ENCODE measurements around the gene C11orf24.

Gene C11orf24

DNA sequence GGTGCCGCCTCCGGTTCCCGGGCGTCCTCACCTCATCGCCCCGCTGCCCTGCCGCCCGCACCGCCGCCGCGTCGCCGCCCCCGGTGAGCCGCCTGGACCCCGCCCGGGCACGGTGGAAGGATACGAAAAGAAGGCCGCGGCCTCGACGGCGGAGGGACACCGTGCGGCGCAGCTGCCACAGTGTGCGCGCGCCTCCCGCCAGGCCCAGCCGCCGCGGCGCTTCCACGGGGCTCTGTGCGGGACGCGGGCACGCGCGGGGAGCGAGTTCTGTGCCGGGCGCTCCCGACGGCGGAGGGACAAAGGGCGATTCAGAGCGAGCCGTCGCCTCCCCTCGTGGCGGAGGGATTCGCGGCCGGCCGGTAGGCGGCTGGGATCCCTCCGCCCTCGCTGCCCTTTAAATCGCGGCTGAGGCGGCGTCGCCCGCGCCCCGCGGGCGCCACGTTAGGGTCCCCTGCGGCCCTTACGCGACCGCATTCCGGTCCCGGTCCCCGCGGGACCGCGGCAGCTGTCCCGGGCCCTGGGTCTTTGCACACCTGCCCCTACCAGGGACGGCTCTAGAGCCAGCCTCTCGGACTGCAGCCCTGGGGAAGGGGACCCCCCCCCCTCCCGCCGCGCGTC is 58.1 kb downstream of the C11orf24 start (continued):
- TF ChIP-seq SALL2 (tag by site-specific recombination; IDR thresholded peaks at IDR 0.05; ENCODE audit: borderline replicate concordance) = peak; percentile 85; the same call in 1 of the 2 replicates
- TF ChIP-seq, protein P1, sequence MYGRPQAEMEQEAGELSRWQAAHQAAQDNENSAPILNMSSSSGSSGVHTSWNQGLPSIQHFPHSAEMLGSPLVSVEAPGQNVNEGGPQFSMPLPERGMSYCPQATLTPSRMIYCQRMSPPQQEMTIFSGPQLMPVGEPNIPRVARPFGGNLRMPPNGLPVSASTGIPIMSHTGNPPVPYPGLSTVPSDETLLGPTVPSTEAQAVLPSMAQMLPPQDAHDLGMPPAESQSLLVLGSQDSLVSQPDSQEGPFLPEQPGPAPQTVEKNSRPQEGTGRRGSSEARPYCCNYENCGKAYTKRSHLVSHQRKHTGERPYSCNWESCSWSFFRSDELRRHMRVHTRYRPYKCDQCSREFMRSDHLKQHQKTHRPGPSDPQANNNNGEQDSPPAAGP (tag by site-specific recombination; IDR thresholded peaks at IDR 0.05) = 0 out of 2 replicates have a peak, but pooled peaks have one; percentile 41
- TF ChIP-seq KLF10 (tag by site-specific recombination; IDR thresholded peaks at IDR 0.05) = peak; percentile 71
- TF ChIP-seq, protein P2, sequence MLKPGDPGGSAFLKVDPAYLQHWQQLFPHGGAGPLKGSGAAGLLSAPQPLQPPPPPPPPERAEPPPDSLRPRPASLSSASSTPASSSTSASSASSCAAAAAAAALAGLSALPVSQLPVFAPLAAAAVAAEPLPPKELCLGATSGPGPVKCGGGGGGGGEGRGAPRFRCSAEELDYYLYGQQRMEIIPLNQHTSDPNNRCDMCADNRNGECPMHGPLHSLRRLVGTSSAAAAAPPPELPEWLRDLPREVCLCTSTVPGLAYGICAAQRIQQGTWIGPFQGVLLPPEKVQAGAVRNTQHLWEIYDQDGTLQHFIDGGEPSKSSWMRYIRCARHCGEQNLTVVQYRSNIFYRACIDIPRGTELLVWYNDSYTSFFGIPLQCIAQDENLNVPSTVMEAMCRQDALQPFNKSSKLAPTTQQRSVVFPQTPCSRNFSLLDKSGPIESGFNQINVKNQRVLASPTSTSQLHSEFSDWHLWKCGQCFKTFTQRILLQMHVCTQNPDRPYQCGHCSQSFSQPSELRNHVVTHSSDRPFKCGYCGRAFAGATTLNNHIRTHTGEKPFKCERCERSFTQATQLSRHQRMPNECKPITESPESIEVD (tag by site-specific recombination; IDR thresholded peaks at IDR 0.05) = no peak
- peak; percentile 80 for TF ChIP-seq ZNF596 (tag by site-specific recombination; IDR thresholded peaks at IDR 0.05)
- TF ChIP-seq, protein P3, sequence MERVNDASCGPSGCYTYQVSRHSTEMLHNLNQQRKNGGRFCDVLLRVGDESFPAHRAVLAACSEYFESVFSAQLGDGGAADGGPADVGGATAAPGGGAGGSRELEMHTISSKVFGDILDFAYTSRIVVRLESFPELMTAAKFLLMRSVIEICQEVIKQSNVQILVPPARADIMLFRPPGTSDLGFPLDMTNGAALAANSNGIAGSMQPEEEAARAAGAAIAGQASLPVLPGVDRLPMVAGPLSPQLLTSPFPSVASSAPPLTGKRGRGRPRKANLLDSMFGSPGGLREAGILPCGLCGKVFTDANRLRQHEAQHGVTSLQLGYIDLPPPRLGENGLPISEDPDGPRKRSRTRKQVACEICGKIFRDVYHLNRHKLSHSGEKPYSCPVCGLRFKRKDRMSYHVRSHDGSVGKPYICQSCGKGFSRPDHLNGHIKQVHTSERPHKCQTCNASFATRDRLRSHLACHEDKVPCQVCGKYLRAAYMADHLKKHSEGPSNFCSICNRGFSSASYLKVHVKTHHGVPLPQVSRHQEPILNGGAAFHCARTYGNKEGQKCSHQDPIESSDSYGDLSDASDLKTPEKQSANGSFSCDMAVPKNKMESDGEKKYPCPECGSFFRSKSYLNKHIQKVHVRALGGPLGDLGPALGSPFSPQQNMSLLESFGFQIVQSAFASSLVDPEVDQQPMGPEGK (tag by site-specific recombination; IDR thresholded peaks at IDR 0.05) = peak; percentile 78
- peak; percentile 98 for TF ChIP-seq ZNF174 (tag by site-specific recombination; IDR thresholded peaks at IDR 0.05)
- TF ChIP-seq OSR2 (tag by site-specific recombination; IDR thresholded peaks at IDR 0.05) = no peak
- peak; percentile 21; the same call in 1 of the 2 replicates for TF ChIP-seq SP3 (tag by site-specific recombination; IDR thresholded peaks at IDR 0.05)
- peak; percentile 99 for TF ChIP-seq ZNF561 (tag by site-specific recombination; IDR thresholded peaks at IDR 0.05; ENCODE audit: borderline replicate concordance)
- TF ChIP-seq ZNF341 (tag by site-specific recombination; IDR thresholded peaks at IDR 0.05; ENCODE audit: low read depth) = peak; percentile 72; the same call in 1 of the 2 replicates

DNA sequence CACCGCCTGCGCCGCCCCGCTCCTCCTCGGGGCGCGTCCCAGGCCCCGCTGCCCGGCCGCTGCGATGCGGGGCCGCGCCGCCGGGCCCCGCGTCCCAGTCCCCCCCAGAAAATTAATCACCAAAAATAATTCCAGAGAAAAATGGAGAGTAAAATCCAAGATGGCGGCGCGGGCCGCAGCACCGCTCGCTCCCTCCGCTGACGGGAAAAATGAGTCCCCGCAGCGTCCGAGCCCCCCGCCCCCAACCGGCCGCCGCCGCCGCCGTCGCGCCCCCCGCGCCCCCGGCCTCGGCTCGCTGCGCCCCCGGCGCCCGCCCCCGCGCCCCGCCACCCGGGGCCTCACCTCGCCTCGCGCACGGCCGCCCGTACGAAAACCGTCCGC is 58.6 kb downstream of the C11orf24 start, which contains the start of gene KMT5B:
KMT5B (minus strand) TSS at position 162 of the 381 bp plus-strand sequence. CDS start 23,220 bp downstream, outside the sequence.
- no peaks in the 10 kb centered on the region for H3K36me3 ChIP-seq (ENCODE audit: control insufficient read depth in 2 of 2, insufficient read depth in 1 of 2, low read length in 2 of 2)
- H3K27ac ChIP-seq (ENCODE audit: extremely low read depth, low read depth, low read length) = peak within 1 kb of the TSS; percentile 98
- H3K4me1 ChIP-seq (ENCODE audit: control insufficient read depth, insufficient read depth, low read length) = 0 out of 2 replicates have a peak, but pooled peaks cover 2% of the 10 kb centered on the region
- CTCF ChIA-PET = no interaction called here
- POLR2A ChIA-PET = no interaction called here
- peak within 1 kb of the TSS; percentile 66 for H3K4me3 ChIP-seq (ENCODE audit: low read depth, low read length)
- TF ChIP-seq ZFP3 (tag by site-specific recombination; IDR thresholded peaks at IDR 0.05; ENCODE audit: low read depth) (no peak), YY1 (tag by site-specific recombination; IDR thresholded peaks at IDR 0.05) (peak; percentile 9; the same call in 1 of the 2 replicates)
- H3K9me3 ChIP-seq (ENCODE audit: control insufficient read depth, insufficient read depth, low read depth, low read length) = no peaks in the 10 kb centered on the region

DNA sequence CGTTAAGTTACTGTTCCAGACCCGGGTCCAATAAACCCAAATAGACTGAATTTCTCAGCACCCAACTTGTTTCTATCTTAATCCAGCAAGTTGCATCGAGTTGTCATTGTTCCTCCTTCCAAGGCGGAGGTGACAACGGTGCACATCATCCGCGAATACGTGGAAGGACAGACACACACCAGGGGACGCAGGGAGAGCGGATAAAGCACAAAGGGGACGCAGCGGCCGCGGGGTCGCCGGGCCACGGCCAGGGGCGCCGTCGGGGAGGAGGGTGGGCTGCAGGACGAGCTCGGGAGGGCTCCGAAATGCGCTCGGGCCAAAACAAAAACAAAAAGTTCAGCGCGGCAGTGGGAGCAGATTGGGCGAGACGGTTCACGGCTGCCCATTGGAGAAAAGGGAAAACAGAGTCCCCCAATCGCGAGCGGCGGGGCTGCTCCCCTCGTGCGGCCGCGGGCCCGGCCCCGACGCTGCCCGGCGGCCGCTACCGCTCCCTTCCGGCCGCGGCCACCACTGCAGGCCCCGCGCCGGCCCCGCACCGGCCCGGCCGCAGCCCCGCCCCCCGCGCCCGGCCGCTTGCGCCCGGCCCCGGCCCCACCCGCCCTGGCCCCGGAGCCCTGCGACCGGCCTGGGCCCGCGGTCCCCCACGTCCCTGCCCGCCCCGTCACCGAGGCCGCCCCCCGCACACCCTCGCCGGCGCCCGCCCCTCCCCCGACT is 59.2 kb downstream of the C11orf24 start:
- Histone ChIP-seq H3K4me1 (ENCODE audit: control insufficient read depth, insufficient read depth, low read length) (0 out of 2 replicates have a peak, but pooled peaks cover 2% of the 10 kb centered on the region), H3K4me3 (ENCODE audit: low read depth, low read length) (peak overlapping the region; percentile 66), H3K27ac (ENCODE audit: extremely low read depth, low read depth, low read length) (peak overlapping the region; percentile 81), H3K9me3 (ENCODE audit: control insufficient read depth, insufficient read depth, low read depth, low read length) (no peaks in the 10 kb centered on the region), H3K36me3 (ENCODE audit: control insufficient read depth in 2 of 2, insufficient read depth in 1 of 2, low read length in 2 of 2) (no peaks in the 10 kb centered on the region)
- CTCF ChIA-PET = interaction anchor here (1.0 kb wide), 1 partner anchor 9 kb away, joined by 3 read pairs; no protein-coding TSS in a partner anchor
- POLR2A ChIA-PET = interaction anchor here (1.6 kb wide), 1 partner anchor 175 kb away, joined by 3 read pairs; no protein-coding TSS in a partner anchor
- TF ChIP-seq ZNF146 (tag by site-specific recombination; IDR thresholded peaks at IDR 0.05) (no peak), ZNF626 (tag by site-specific recombination; IDR thresholded peaks at IDR 0.05) (no peak), ZNF560 (tag by site-specific recombination; IDR thresholded peaks at IDR 0.05; ENCODE audit: borderline replicate concordance) (no peak), KLF7 (tag by site-specific recombination; IDR thresholded peaks at IDR 0.05; ENCODE audit: borderline replicate concordance) (no peak), ZNF311 (tag by site-specific recombination; IDR thresholded peaks at IDR 0.05; ENCODE audit: borderline replicate concordance) (no peak), ZNF473 (tag by site-specific recombination; IDR thresholded peaks at IDR 0.05) (no peak), ZNF366 (tag by site-specific recombination; conservative IDR thresholded peaks at IDR 0.05) (0 out of 2 replicates have a peak, but pooled peaks have one; percentile 17), SP2 (tag by site-specific recombination; IDR thresholded peaks at IDR 0.05) (no peak), PRDM1 (tag by site-specific recombination; IDR thresholded peaks at IDR 0.05) (no peak), ZNF510 (tag by site-specific recombination; IDR thresholded peaks at IDR 0.05; ENCODE audit: insufficient replicate concordance) (no peak), ZNF140 (tag by site-specific recombination; IDR thresholded peaks at IDR 0.05) (no peak), SETDB1 (IDR thresholded peaks at IDR 0.05; ENCODE audit: insufficient read length, low read length) (no peak)
- TF ChIP-seq, protein P4, sequence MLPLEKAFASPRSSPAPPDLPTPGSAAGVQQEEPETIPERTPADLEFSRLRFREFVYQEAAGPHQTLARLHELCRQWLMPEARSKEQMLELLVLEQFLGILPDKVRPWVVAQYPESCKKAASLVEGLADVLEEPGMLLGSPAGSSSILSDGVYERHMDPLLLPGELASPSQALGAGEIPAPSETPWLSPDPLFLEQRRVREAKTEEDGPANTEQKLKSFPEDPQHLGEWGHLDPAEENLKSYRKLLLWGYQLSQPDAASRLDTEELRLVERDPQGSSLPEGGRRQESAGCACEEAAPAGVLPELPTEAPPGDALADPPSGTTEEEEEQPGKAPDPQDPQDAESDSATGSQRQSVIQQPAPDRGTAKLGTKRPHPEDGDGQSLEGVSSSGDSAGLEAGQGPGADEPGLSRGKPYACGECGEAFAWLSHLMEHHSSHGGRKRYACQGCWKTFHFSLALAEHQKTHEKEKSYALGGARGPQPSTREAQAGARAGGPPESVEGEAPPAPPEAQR (tag by site-specific recombination; IDR thresholded peaks at IDR 0.05) = no peak

Data from HEK293 (cell line).